ENCODE data around the gene EYA2. TPM values are rescaled to one million over a fixed set of nuclear protein-coding genes. Genes with fewer than 3 reads are reported as not detected.

The EYA2 gene
- polyA plus RNA-seq, 2 donors: 21.5 to 23.6 TPM

- WGBS, 2 donors: 78 to 81% methylated on average over 7 of the region's 7 CpGs
- no peak overlapping the region for H3K27ac ChIP-seq (ENCODE audit: low read depth in 2 of 2, low read length in 1 of 2)
- peaks cover 0 to 3% of the 10 kb centered on the region in 2 donors for H3K36me3 ChIP-seq (ENCODE audit: control insufficient read depth in 2 of 2, insufficient read depth in 2 of 2, low read length in 1 of 2)
- H3K27me3 ChIP-seq (ENCODE audit: control insufficient read depth in 1 of 2, insufficient read depth in 2 of 2, low read length in 2 of 2): no peaks in the 10 kb centered on the region
- H3K9me3 ChIP-seq (ENCODE audit: control insufficient read depth in 2 of 2, insufficient read depth in 1 of 2, low read depth in 1 of 2, low read length in 1 of 2): no peaks in the 10 kb centered on the region
- H3K4me1 ChIP-seq (ENCODE audit: control insufficient read depth in 2 of 2, insufficient read depth in 2 of 2, low read length in 1 of 2): no peaks in the 10 kb centered on the region
- H3K4me3 ChIP-seq (ENCODE audit: low read depth in 1 of 2, low read length in 2 of 2): no peak overlapping the region
These were observed 252.0 kb downstream of the EYA2 start for GRCh38 chr20:47146686-47147085.

GRCh38 chr20:47148059-47148458 is 253.4 kb downstream of the EYA2 start:
- Histone ChIP-seq H3K36me3 (ENCODE audit: control insufficient read depth in 2 of 2, insufficient read depth in 2 of 2, low read length in 1 of 2) (peaks cover 0 to 3% of the 10 kb centered on the region in 2 donors), H3K4me1 (ENCODE audit: control insufficient read depth in 2 of 2, insufficient read depth in 2 of 2, low read length in 1 of 2) (no peaks in the 10 kb centered on the region), H3K4me3 (ENCODE audit: low read depth in 1 of 2, low read length in 2 of 2) (no peak overlapping the region), H3K27ac (ENCODE audit: low read depth in 2 of 2, low read length in 1 of 2) (no peak overlapping the region), H3K9me3 (ENCODE audit: control insufficient read depth in 2 of 2, insufficient read depth in 1 of 2, low read depth in 1 of 2, low read length in 1 of 2) (no peaks in the 10 kb centered on the region), H3K27me3 (ENCODE audit: control insufficient read depth in 1 of 2, insufficient read depth in 2 of 2, low read length in 2 of 2) (no peaks in the 10 kb centered on the region)
- 88 to 98% methylated on average over 2 of the region's 2 CpGs for WGBS, 2 donors

- 86 to 91% methylated on average over 5 of the region's 5 CpGs for WGBS, 2 donors
These were observed 255.3 kb downstream of the EYA2 start for GRCh38 chr20:47149939-47150338.

GRCh38 chr20:47150403-47151152 is 255.9 kb downstream of the EYA2 start:
- H3K27ac ChIP-seq (ENCODE audit: low read depth in 2 of 2, low read length in 1 of 2): no peak overlapping the region
- H3K9me3 ChIP-seq (ENCODE audit: control insufficient read depth in 2 of 2, insufficient read depth in 1 of 2, low read depth in 1 of 2, low read length in 1 of 2): no peaks in the 10 kb centered on the region
- no peak overlapping the region for H3K4me3 ChIP-seq (ENCODE audit: low read depth in 1 of 2, low read length in 2 of 2)
- 66 to 69% methylated on average over 11 of the region's 11 CpGs for WGBS, 2 donors
- H3K36me3 ChIP-seq (ENCODE audit: control insufficient read depth in 2 of 2, insufficient read depth in 2 of 2, low read length in 1 of 2): peaks cover 0 to 3% of the 10 kb centered on the region in 2 donors
- H3K4me1 ChIP-seq (ENCODE audit: control insufficient read depth in 2 of 2, insufficient read depth in 2 of 2, low read length in 1 of 2): no peaks in the 10 kb centered on the region
- H3K27me3 ChIP-seq (ENCODE audit: control insufficient read depth in 1 of 2, insufficient read depth in 2 of 2, low read length in 2 of 2): no peaks in the 10 kb centered on the region

More at GRCh38 chr20:47149939-47150338, 255.3 kb downstream of the EYA2 start:
- H3K36me3 ChIP-seq (ENCODE audit: control insufficient read depth in 2 of 2, insufficient read depth in 2 of 2, low read length in 1 of 2): peaks cover 0 to 3% of the 10 kb centered on the region in 2 donors
- H3K27me3 ChIP-seq (ENCODE audit: control insufficient read depth in 1 of 2, insufficient read depth in 2 of 2, low read length in 2 of 2): no peaks in the 10 kb centered on the region
- no peak overlapping the region for H3K4me3 ChIP-seq (ENCODE audit: low read depth in 1 of 2, low read length in 2 of 2)
- H3K9me3 ChIP-seq (ENCODE audit: control insufficient read depth in 2 of 2, insufficient read depth in 1 of 2, low read depth in 1 of 2, low read length in 1 of 2): no peaks in the 10 kb centered on the region
- H3K4me1 ChIP-seq (ENCODE audit: control insufficient read depth in 2 of 2, insufficient read depth in 2 of 2, low read length in 1 of 2): no peaks in the 10 kb centered on the region
- H3K27ac ChIP-seq (ENCODE audit: low read depth in 2 of 2, low read length in 1 of 2): no peak overlapping the region

- 72 to 81% methylated on average over 4 of the region's 4 CpGs for WGBS, 2 donors
- Histone ChIP-seq H3K4me1 (ENCODE audit: control insufficient read depth in 2 of 2, insufficient read depth in 2 of 2, low read length in 1 of 2) (no peaks in the 10 kb centered on the region), H3K27ac (ENCODE audit: low read depth in 2 of 2, low read length in 1 of 2) (no peak overlapping the region), H3K27me3 (ENCODE audit: control insufficient read depth in 1 of 2, insufficient read depth in 2 of 2, low read length in 2 of 2) (no peaks in the 10 kb centered on the region), H3K9me3 (ENCODE audit: control insufficient read depth in 2 of 2, insufficient read depth in 1 of 2, low read depth in 1 of 2, low read length in 1 of 2) (no peaks in the 10 kb centered on the region), H3K4me3 (ENCODE audit: low read depth in 1 of 2, low read length in 2 of 2) (no peak overlapping the region), H3K36me3 (ENCODE audit: control insufficient read depth in 2 of 2, insufficient read depth in 2 of 2, low read length in 1 of 2) (no peaks in the 10 kb centered on the region)
These were observed 257.4 kb downstream of the EYA2 start for GRCh38 chr20:47152068-47152467.

GRCh38 chr20:47154089-47154488 is 259.4 kb downstream of the EYA2 start:
- WGBS, 2 donors: 83 to 92% methylated on average over 2 of the region's 2 CpGs
- Histone ChIP-seq H3K27ac (ENCODE audit: low read depth in 2 of 2, low read length in 1 of 2) (no peak overlapping the region), H3K4me3 (ENCODE audit: low read depth in 1 of 2, low read length in 2 of 2) (no peak overlapping the region), H3K27me3 (ENCODE audit: control insufficient read depth in 1 of 2, insufficient read depth in 2 of 2, low read length in 2 of 2) (no peaks in the 10 kb centered on the region), H3K9me3 (ENCODE audit: control insufficient read depth in 2 of 2, insufficient read depth in 1 of 2, low read depth in 1 of 2, low read length in 1 of 2) (no peaks in the 10 kb centered on the region), H3K4me1 (ENCODE audit: control insufficient read depth in 2 of 2, insufficient read depth in 2 of 2, low read length in 1 of 2) (no peaks in the 10 kb centered on the region), H3K36me3 (ENCODE audit: control insufficient read depth in 2 of 2, insufficient read depth in 2 of 2, low read length in 1 of 2) (no peaks in the 10 kb centered on the region)

- no peaks in the 10 kb centered on the region for H3K9me3 ChIP-seq (ENCODE audit: control insufficient read depth in 2 of 2, insufficient read depth in 1 of 2, low read depth in 1 of 2, low read length in 1 of 2)
- no peak overlapping the region for H3K27ac ChIP-seq (ENCODE audit: low read depth in 2 of 2, low read length in 1 of 2)
- no peaks in the 10 kb centered on the region for H3K4me1 ChIP-seq (ENCODE audit: control insufficient read depth in 2 of 2, insufficient read depth in 2 of 2, low read length in 1 of 2)
- no peak overlapping the region for H3K4me3 ChIP-seq (ENCODE audit: low read depth in 1 of 2, low read length in 2 of 2)
- H3K27me3 ChIP-seq (ENCODE audit: control insufficient read depth in 1 of 2, insufficient read depth in 2 of 2, low read length in 2 of 2): no peaks in the 10 kb centered on the region
- H3K36me3 ChIP-seq (ENCODE audit: control insufficient read depth in 2 of 2, insufficient read depth in 2 of 2, low read length in 1 of 2): no peaks in the 10 kb centered on the region
- WGBS, 2 donors: 65 to 74% methylated on average over 10 of the region's 10 CpGs
These were observed 261.9 kb downstream of the EYA2 start for GRCh38 chr20:47156301-47157137.

GRCh38 chr20:47159166-47159565 is 264.5 kb downstream of the EYA2 start:
- Histone ChIP-seq H3K4me1 (ENCODE audit: control insufficient read depth in 2 of 2, insufficient read depth in 2 of 2, low read length in 1 of 2) (no peaks in the 10 kb centered on the region), H3K27ac (ENCODE audit: low read depth in 2 of 2, low read length in 1 of 2) (no peak overlapping the region), H3K4me3 (ENCODE audit: low read depth in 1 of 2, low read length in 2 of 2) (no peak overlapping the region), H3K36me3 (ENCODE audit: control insufficient read depth in 2 of 2, insufficient read depth in 2 of 2, low read length in 1 of 2) (peaks cover 0 to 2% of the 10 kb centered on the region in 2 donors), H3K9me3 (ENCODE audit: control insufficient read depth in 2 of 2, insufficient read depth in 1 of 2, low read depth in 1 of 2, low read length in 1 of 2) (no peaks in the 10 kb centered on the region), H3K27me3 (ENCODE audit: control insufficient read depth in 1 of 2, insufficient read depth in 2 of 2, low read length in 2 of 2) (no peaks in the 10 kb centered on the region)
- WGBS, 2 donors: 81 to 87% methylated on average over 5 of the region's 5 CpGs

GRCh38 chr20:47160240-47160639 is 265.6 kb downstream of the EYA2 start:
- H3K36me3 ChIP-seq (ENCODE audit: control insufficient read depth in 2 of 2, insufficient read depth in 2 of 2, low read length in 1 of 2): peaks cover 0 to 2% of the 10 kb centered on the region in 2 donors
- no peak overlapping the region for H3K27ac ChIP-seq (ENCODE audit: low read depth in 2 of 2, low read length in 1 of 2)
- H3K4me1 ChIP-seq (ENCODE audit: control insufficient read depth in 2 of 2, insufficient read depth in 2 of 2, low read length in 1 of 2): no peaks in the 10 kb centered on the region
- H3K4me3 ChIP-seq (ENCODE audit: low read depth in 1 of 2, low read length in 2 of 2): no peak overlapping the region
- 90 to 95% methylated on average over 7 of the region's 7 CpGs for WGBS, 2 donors
- no peaks in the 10 kb centered on the region for H3K27me3 ChIP-seq (ENCODE audit: control insufficient read depth in 1 of 2, insufficient read depth in 2 of 2, low read length in 2 of 2)
- no peaks in the 10 kb centered on the region for H3K9me3 ChIP-seq (ENCODE audit: control insufficient read depth in 2 of 2, insufficient read depth in 1 of 2, low read depth in 1 of 2, low read length in 1 of 2)

All from esophagus (tissue), 2 donors.